Hindlimb muscle (tissue), 1 donor: ENCODE results near the gene IFNAR1. TPM values are rescaled to one million over a fixed set of nuclear protein-coding genes. Genes with fewer than 3 reads are reported as not detected.
A peak's percentile ranks its signal among the peaks of the same experiment; 100 is the strongest.

Experiments used
- DNase-seq: peaks from one replicate; pipeline ENCODE4 v3.0.0-alpha.2; 2013
- polyA plus RNA-seq: library from polyadenylated mRNA; unstranded; fragments of 120-200 nt; gene quantifications from one replicate; pipeline ENCODE4 v1.2.1, GENCODE V29; 2013; ENCODE audit not compliant: insufficient read length

Gene IFNAR1
- polyA plus RNA-seq, 1 donor = 24.3 TPM

DNA sequence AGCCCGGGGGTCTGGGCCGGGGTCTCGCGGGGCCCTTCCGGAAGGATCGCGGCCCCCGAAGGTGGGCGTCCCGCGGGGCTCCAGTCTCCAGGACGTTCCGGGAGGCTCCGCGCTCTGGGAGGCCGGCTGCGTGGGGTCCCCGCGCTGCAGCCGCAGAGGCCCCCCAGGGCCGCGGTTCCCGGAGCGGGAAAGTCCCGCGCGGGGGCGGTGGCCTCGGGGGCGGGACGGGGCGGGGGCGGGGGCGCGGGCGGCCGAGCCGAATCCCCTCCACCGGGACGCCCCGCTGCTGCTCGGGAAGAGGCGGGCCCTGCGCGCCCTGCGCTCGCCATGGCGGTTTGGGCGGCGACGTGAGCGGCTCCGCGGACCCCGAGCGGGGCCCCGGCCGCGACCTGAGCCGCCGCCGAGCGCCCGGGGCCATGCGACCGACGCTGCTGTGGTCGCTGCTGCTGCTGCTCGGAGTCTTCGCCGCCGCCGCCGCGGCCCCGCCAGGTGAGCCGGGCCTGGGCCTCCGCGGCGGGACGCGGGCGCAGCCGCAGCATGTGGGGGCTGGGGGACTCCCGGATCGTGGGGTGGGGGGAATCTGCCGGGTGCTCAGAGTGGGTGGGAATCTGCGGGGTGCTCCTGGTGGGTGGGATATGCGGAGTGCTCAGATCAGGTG is 78.5 kb downstream of the IFNAR1 start, which contains the start of gene IFNGR2:
Gene IFNGR2, plus strand, starts transcription at position 286 of the 658 bp plus-strand sequence. Its CDS starts 131 bp downstream, at position 417.
- peak; percentile 63 for DNase-seq

DNA sequence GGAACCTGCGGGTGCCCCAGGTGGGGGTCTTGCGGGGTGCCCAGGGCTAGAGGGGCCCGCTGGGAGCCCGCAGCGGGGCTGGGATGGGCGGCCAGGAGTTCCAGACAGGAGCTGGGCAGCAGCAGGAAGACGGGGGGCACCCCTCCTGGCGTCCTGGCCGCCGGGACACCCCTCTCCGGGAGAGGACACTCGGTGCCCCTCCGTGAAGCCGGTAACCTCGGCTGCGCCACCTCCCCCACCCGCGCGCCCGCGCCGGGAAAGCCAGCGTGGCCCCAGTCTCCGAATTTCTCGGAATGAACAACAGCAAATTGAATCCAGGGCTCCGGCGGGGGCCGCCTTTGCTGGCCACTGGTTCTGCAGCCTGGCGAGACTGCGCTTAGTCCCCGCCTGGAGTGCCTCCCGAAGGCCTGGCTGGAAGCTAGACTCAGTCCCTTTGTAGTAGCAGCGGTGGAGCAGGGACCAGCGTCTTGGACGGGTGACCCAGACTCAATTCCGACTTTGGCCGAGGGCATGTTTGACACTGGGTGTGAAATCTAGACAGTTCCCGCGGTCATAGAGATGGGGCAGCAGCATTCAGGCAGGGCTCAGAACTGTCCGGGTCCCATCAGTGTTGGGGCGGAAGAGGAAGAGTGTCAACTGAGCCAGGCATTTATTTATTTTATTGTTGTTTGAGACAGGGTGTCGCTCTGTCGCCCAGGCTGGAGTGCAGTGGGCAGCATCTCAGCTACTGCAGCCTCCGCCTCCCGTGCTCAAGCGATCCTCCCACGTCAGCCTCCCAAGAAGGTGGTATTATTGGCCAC is 79.2 kb downstream of the IFNAR1 start:
- DNase-seq = peak; percentile 73

- DNase-seq = no peak
Observed at GRCh38 chr21:33406493-33406892, 81.7 kb downstream of the IFNAR1 start.

Other genes starting within 250 kb of the IFNAR1 start
- gene IFNAR2, start 95.0 kb upstream of the IFNAR1 start, polyA plus RNA-seq = 12.8 TPM
- gene IL10RB, start 58.6 kb upstream of the IFNAR1 start, polyA plus RNA-seq = 16.3 TPM
- 52.7 TPM for gene IFNGR2, start 78.4 kb downstream of the IFNAR1 start, polyA plus RNA-seq
- gene TMEM50B, start 155.0 kb downstream of the IFNAR1 start, polyA plus RNA-seq = 19.4 TPM
- gene DNAJC28, start 166.7 kb downstream of the IFNAR1 start, polyA plus RNA-seq = 2.1 TPM
- 54.2 TPM for gene GART, start 217.1 kb downstream of the IFNAR1 start, polyA plus RNA-seq
- 204 TPM for gene SON, start 218.1 kb downstream of the IFNAR1 start, polyA plus RNA-seq